Liver (tissue), 3 donors: ENCODE results near the gene BLZF1.

ENCODE experiments used
- ATF3 ChIP-seq: IDR thresholded peaks from 2 replicates; pipeline ENCODE4 v1.6.1; 2016; ENCODE audit warnings: antibody characterized with exemption
- CTCF ChIP-seq: fragments of 150-350 bp; IDR thresholded peaks from 2 replicates; pipeline ENCODE4 v1.5.1; 2017; ENCODE audit warnings: improper control_type of control experiment, low read depth, low read length; ENCODE audit not compliant: missing input control
- EGR1 ChIP-seq, 2 donors: IDR thresholded peaks; 2 replicates each; pipeline ENCODE4 v1.6.1; 2016 to 2018; ENCODE audit warnings: antibody characterized with exemption in 2 of 2, low read depth in 2 of 2
- FOXA1 ChIP-seq: IDR thresholded peaks from 2 replicates; pipeline ENCODE4 v1.6.1; 2016; ENCODE audit warnings: antibody characterized with exemption
- FOXA2 ChIP-seq: IDR thresholded peaks from 2 replicates; pipeline ENCODE4 v1.6.1; 2016; ENCODE audit warnings: antibody characterized with exemption
- GABPA ChIP-seq, 2 donors: IDR thresholded peaks in 1 of 2; conservative IDR thresholded peaks in 1 of 2; 2 replicates each; pipeline ENCODE4 v1.6.1; 2016; ENCODE audit warnings: antibody characterized with exemption in 2 of 2, mild to moderate bottlenecking in 1 of 2, moderate library complexity in 1 of 2
- HNF4A ChIP-seq, 2 donors: conservative IDR thresholded peaks; 2 replicates each; pipeline ENCODE4 v1.6.1; 2016; ENCODE audit warnings: antibody characterized with exemption in 2 of 2, mild to moderate bottlenecking in 2 of 2
- MAX ChIP-seq: IDR thresholded peaks from 2 replicates; pipeline ENCODE4 v1.6.1; 2016; ENCODE audit warnings: antibody characterized with exemption
- RAD21 ChIP-seq, 2 donors: IDR thresholded peaks; 2 replicates each; pipeline ENCODE4 v1.6.1; 2016; ENCODE audit warnings: antibody characterized with exemption in 2 of 2, mild to moderate bottlenecking in 2 of 2
- REST ChIP-seq: IDR thresholded peaks from 2 replicates; pipeline ENCODE4 v1.6.1; 2016; ENCODE audit warnings: antibody characterized with exemption, mild to moderate bottlenecking
- RXRA ChIP-seq, 2 donors: IDR thresholded peaks; 2 replicates each; pipeline ENCODE4 v1.6.1; 2017 to 2018; ENCODE audit warnings: antibody characterized with exemption in 2 of 2, mild to moderate bottlenecking in 1 of 2
- SP1 ChIP-seq: IDR thresholded peaks from 2 replicates; pipeline ENCODE4 v1.6.1; 2018; ENCODE audit warnings: antibody characterized with exemption, mild to moderate bottlenecking
- TAF1 ChIP-seq: conservative IDR thresholded peaks from 2 replicates; pipeline ENCODE4 v1.6.1; 2016; ENCODE audit warnings: antibody characterized with exemption, mild to moderate bottlenecking
- YY1 ChIP-seq: IDR thresholded peaks from 2 replicates; pipeline ENCODE4 v1.6.1; 2016; ENCODE audit warnings: antibody characterized with exemption, mild to moderate bottlenecking
- donor health status: healthy.
- donor health status: healthy.

GRCh38 chr1:169318536-169319244 is 49.3 kb upstream of the BLZF1 start:
- no peak for TF ChIP-seq CTCF
- no peak for TF ChIP-seq TAF1
- no peak for TF ChIP-seq GABPA (IDR thresholded peaks at IDR 0.05 in 1 of 2, conservative IDR thresholded peaks at IDR 0.05 in 1 of 2)
- TF ChIP-seq RXRA (IDR thresholded peaks at IDR 0.05), result no peak
- no peak for TF ChIP-seq REST
- TF ChIP-seq EGR1 (IDR thresholded peaks at IDR 0.05; ENCODE audit: low read depth in 2 of 2), result no peak
- TF ChIP-seq MAX, result no peak
- no peak for TF ChIP-seq FOXA2
- no peak for TF ChIP-seq FOXA1
- TF ChIP-seq SP1, result no peak
- no peak for TF ChIP-seq HNF4A (conservative IDR thresholded peaks at IDR 0.05)
- no peak for TF ChIP-seq RAD21 (IDR thresholded peaks at IDR 0.05)
- no peak for TF ChIP-seq YY1
- TF ChIP-seq ATF3, result no peak
